Measurements from ENCODE around the gene ST6GALNAC3. TPM values are rescaled to one million over a fixed set of nuclear protein-coding genes. Genes with fewer than 3 reads are reported as not detected.

ST6GALNAC3 gene
- total and polyA plus RNA-seq, 2 experiments from 2014 or later = 29.4 to 33.3 TPM

DNA sequence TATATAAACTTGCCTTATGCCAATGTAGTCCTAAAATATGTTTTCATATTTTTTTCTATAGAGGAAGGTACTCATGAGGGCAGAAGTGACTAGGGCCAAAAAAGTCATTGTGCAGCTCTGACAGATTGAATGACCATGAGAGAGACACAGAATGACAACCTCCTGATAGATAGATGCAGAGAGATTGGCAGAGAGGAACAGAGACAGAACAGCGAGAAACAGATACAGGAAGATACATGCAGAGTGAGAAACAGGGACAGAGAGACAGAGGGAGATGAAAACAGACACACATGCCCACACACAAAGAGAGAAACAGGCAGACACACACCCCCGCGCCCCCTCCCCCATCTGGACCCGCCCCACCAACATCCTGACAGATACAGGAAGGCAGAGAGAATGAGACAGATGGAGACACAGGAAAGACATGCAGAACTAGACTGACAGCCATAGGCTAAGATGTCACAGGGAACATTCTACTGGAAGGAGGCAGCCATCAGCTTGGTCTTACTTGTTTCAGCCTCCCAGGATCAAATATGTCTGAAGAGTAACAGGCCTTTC, 211.1 kb downstream of the ST6GALNAC3 start:
- Histone ChIP-seq H3K4me3 (no peak overlapping the region), H3K9me2 (replicated peaks; ENCODE audit: insufficient read depth) (no peaks in the 10 kb centered on the region), H3K27ac (no peak overlapping the region), H3K79me2 (no peaks in the 10 kb centered on the region), H3K36me3 (replicated peaks; ENCODE audit: insufficient read depth, low read depth) (no peaks in the 10 kb centered on the region), H2AFZ (no peak overlapping the region), H3K4me1 (ENCODE audit: insufficient read depth) (no peaks in the 10 kb centered on the region), H3K27me3 (no peaks in the 10 kb centered on the region), H3K4me2 (no peak overlapping the region), H4K20me1 (ENCODE audit: insufficient read depth, poor library complexity, severe bottlenecking) (no peaks in the 10 kb centered on the region), H3K9me3 (ENCODE audit: low read depth) (no peaks in the 10 kb centered on the region)
- TF ChIP-seq EZH2phosphoT487 (IDR thresholded peaks at IDR 0.05; ENCODE audit: low read depth, severe bottlenecking, unreplicated experiment) (no peak), EZH2 (IDR thresholded peaks at IDR 0.05; ENCODE audit: borderline replicate concordance) (no peak)
- TF ChIP-seq, protein P1, sequence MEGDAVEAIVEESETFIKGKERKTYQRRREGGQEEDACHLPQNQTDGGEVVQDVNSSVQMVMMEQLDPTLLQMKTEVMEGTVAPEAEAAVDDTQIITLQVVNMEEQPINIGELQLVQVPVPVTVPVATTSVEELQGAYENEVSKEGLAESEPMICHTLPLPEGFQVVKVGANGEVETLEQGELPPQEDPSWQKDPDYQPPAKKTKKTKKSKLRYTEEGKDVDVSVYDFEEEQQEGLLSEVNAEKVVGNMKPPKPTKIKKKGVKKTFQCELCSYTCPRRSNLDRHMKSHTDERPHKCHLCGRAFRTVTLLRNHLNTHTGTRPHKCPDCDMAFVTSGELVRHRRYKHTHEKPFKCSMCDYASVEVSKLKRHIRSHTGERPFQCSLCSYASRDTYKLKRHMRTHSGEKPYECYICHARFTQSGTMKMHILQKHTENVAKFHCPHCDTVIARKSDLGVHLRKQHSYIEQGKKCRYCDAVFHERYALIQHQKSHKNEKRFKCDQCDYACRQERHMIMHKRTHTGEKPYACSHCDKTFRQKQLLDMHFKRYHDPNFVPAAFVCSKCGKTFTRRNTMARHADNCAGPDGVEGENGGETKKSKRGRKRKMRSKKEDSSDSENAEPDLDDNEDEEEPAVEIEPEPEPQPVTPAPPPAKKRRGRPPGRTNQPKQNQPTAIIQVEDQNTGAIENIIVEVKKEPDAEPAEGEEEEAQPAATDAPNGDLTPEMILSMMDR (IDR thresholded peaks at IDR 0.05; ENCODE audit: poor library complexity) = no peak
- 75% methylated on average over 4 of the region's 4 CpGs for WGBS (ENCODE audit: low lambda C conversion rate, missing lambda C conversion rate)
- no peak for DNase-seq (ENCODE audit: low spot score)

DNA sequence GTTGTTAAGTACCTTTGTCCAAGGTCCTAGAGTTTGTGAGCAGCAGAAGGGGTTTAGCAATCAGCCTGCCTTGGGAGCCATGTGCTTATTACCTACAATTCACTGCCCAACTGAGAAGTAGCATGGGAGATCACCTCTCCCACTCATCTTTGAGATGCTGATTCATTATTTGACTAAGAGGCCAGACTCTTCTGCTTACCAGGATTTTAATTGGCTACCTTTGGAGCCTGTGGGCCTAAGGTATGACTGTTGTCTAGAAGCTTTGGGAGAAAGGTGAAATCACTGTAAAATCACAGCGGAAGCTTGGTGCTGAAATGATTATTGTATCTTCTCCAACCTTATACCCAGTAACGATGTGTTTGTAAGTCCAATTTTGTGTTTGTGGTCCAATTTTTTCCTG, 213.4 kb downstream of the ST6GALNAC3 start:
- no peaks in the 10 kb centered on the region for H3K36me3 ChIP-seq (replicated peaks; ENCODE audit: insufficient read depth, low read depth)
- no peak overlapping the region for H3K27ac ChIP-seq
- no peak overlapping the region for H3K4me2 ChIP-seq
- H4K20me1 ChIP-seq (ENCODE audit: insufficient read depth, poor library complexity, severe bottlenecking) = no peaks in the 10 kb centered on the region
- H3K4me3 ChIP-seq = no peak overlapping the region
- DNase-seq (ENCODE audit: low spot score) = no peak
- no peak overlapping the region for H2AFZ ChIP-seq
- H3K4me1 ChIP-seq (ENCODE audit: insufficient read depth) = no peaks in the 10 kb centered on the region
- no peak for TF ChIP-seq EZH2phosphoT487 (IDR thresholded peaks at IDR 0.05; ENCODE audit: low read depth, severe bottlenecking, unreplicated experiment)
- no peak for TF ChIP-seq EZH2 (IDR thresholded peaks at IDR 0.05; ENCODE audit: borderline replicate concordance)
- TF ChIP-seq, protein P1 (IDR thresholded peaks at IDR 0.05; ENCODE audit: poor library complexity) = no peak
- no peaks in the 10 kb centered on the region for H3K79me2 ChIP-seq
- no peaks in the 10 kb centered on the region for H3K9me2 ChIP-seq (replicated peaks; ENCODE audit: insufficient read depth)
- H3K27me3 ChIP-seq = no peaks in the 10 kb centered on the region
- WGBS (ENCODE audit: low lambda C conversion rate, missing lambda C conversion rate) = 93% methylated on average over 2 of the region's 2 CpGs
- no peaks in the 10 kb centered on the region for H3K9me3 ChIP-seq (ENCODE audit: low read depth)

DNA sequence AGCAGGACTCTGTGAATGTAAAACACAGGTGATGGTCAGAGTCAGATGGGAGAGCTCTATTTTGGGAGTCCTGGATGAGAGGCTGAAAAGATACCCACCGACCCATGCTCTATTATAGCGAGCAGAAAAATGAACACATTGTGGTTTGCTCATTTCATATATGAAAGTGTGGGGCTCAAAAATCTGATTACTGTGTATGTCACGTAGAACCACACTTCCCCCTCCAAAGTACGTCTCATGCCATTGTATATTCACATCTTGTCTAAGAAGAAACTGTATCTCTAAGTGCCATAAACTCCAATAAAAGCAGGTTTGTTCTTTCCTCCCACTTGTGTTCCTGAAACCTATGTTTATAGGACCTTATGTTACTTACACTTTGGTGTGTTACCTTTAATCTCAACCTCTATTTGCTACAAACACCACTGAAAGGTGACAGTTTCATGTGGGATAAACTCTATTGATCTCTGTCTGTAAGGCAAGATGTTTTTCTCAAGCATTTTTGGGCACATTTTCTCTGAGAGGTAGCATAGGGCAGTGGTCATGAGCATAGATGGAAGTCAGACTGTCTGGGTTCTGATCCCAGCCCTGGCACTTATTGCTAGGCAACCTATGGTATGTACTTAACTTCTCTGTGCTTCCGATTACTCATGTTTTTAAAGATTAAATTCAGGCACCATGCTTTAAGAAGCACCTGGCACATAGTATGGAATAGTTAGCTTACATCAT, 214.4 kb downstream of the ST6GALNAC3 start:
- TF ChIP-seq EZH2 (IDR thresholded peaks at IDR 0.05; ENCODE audit: borderline replicate concordance) (no peak), EZH2phosphoT487 (IDR thresholded peaks at IDR 0.05; ENCODE audit: low read depth, severe bottlenecking, unreplicated experiment) (no peak)
- TF ChIP-seq, protein P1 (IDR thresholded peaks at IDR 0.05; ENCODE audit: poor library complexity) = no peak
- Histone ChIP-seq H3K4me2 (no peak overlapping the region), H3K27ac (no peak overlapping the region), H2AFZ (no peak overlapping the region), H3K36me3 (replicated peaks; ENCODE audit: insufficient read depth, low read depth) (no peaks in the 10 kb centered on the region), H3K4me1 (ENCODE audit: insufficient read depth) (no peaks in the 10 kb centered on the region), H3K9me3 (ENCODE audit: low read depth) (no peaks in the 10 kb centered on the region), H3K79me2 (no peaks in the 10 kb centered on the region), H4K20me1 (ENCODE audit: insufficient read depth, poor library complexity, severe bottlenecking) (no peaks in the 10 kb centered on the region), H3K9me2 (replicated peaks; ENCODE audit: insufficient read depth) (no peaks in the 10 kb centered on the region), H3K27me3 (no peaks in the 10 kb centered on the region), H3K4me3 (no peak overlapping the region)
- no peak for DNase-seq (ENCODE audit: low spot score)
- WGBS (ENCODE audit: low lambda C conversion rate, missing lambda C conversion rate) = 93% methylated on average over 5 of the region's 5 CpGs

Measured in hepatocyte (in vitro differentiated cells).